ENCODE data around the gene FOXC1. TPM values are rescaled to one million over a fixed set of nuclear protein-coding genes. Genes with fewer than 3 reads are reported as not detected.

Gene FOXC1
- total RNA-seq, 4 donors from 2014 or later = 36.0 to 53.7 (median 50.2) TPM

Other genes with a start within 250 kb of the FOXC1 start
- 1 to 10 TPM in 2 of 4 donors, under 1 TPM in 2; 0.21 to 2.4 (median 0.71) TPM for gene FOXF2, start 220.3 kb upstream of the FOXC1 start, total RNA-seq

All from tibial nerve (tissue), 4 donors.